PC-9 (cell line): ENCODE results near the gene FFAR2.

Source experiments
- CTCF ChIP-seq: fragments of 200-600 bp; sonication (generic); conservative IDR thresholded peaks from 2 replicates; pipeline ENCODE4 v1.6.1; 2017; ENCODE audit warnings: mixed run types, antibody characterized with exemption, mild to moderate bottlenecking, moderate library complexity
- EZH2 ChIP-seq: fragments of 200-600 bp; sonication (generic); IDR thresholded peaks from 2 replicates; pipeline ENCODE4 v1.8.0; 2017; ENCODE audit warnings: antibody characterized with exemption, low read depth

DNA sequence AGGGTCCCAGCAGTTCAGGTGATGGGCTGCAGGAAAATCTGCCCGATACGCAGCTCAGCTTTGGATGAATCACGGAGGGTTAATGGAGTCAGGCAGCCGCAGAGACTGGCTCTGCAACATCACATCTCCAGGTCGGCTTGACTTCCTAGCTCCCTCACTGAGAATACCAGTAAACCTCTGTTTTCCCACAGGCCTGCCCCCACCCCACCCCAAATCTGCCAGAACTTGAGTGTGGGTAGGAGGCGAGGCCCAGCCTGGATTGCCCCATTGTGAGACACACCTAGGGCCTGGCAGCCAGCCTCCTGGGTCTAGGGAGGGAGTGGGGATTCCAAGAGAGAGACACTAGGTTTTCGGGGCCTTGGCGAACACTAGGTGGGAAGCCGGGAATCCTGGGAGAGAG lies 45.9 kb downstream of the FFAR2 start:
- TF ChIP-seq CTCF (no peak), EZH2 (no peak)
